T-cell (primary cell): Measurements from ENCODE around the gene GRAMD2A. TPM values are rescaled to one million over a fixed set of nuclear protein-coding genes. Genes with fewer than 3 reads are reported as not detected.
A peak's percentile ranks its signal among the peaks of the same experiment; 100 is the strongest.

Experiments
- ATAC-seq, 4 experiments: fragments of 200-7000 bp in 3 of 4; fragments of 150-1000 bp in 1 of 4; cut with Tn5 transposase; replicated peaks in 1 of 4; 1 replicate in 3 of 4; 2 replicates in 1 of 4; pipeline ENCODE4 v1.10.0; 2021; ENCODE audit warnings: moderate library complexity in 3 of 4, mild to moderate bottlenecking in 2 of 4, moderate number of reproducible peaks in 1 of 4
- CTCF ChIA-PET, 2 donors: fragments of 300-600 bp; sonication (Branson Sonifier 250); formaldehyde crosslinking; loops; one replicate each; lab custom pipeline; 2022; ENCODE audit warnings: antibody characterized with exemption in 2 of 2; lab: Charles Lee
- POLR2A ChIA-PET, 2 donors: fragments of 300-600 bp; sonication (Branson Sonifier 250); formaldehyde crosslinking; loops; one replicate each; lab custom pipeline; 2022; ENCODE audit warnings: antibody characterized with exemption in 2 of 2; lab: Charles Lee
- DNase-seq, 35 experiments: peaks; one replicate each; pipeline versions ENCODE4 v3.0.0 to v3.0.0-alpha.2; 2013 to 2023
- H3K27ac ChIP-seq: one replicate; pipeline ENCODE4 v1.5.1; 2013; ENCODE audit warnings: low read length
- H3K27me3 ChIP-seq, 2 experiments: replicated peaks in 1 of 2; 1 replicate in 1 of 2; 2 replicates in 1 of 2; pipeline versions ENCODE4 v1.6.1 to v1.7.0; 2013; ENCODE audit warnings: low read length in 1 of 2, mixed read lengths in 1 of 2; ENCODE audit not compliant: control insufficient read depth in 2 of 2, insufficient read depth in 2 of 2; ENCODE audit errors: extremely low read depth in 1 of 2
- H3K36me3 ChIP-seq, 2 donors: 1 replicate in 1 of 2; 2 replicates in 1 of 2; pipeline versions ENCODE4 v1.6.1 to v1.7.0; 2013; ENCODE audit warnings: low read length in 1 of 2; ENCODE audit not compliant: control insufficient read depth in 2 of 2, insufficient read depth in 1 of 2; ENCODE audit errors: extremely low read depth in 1 of 2
- H3K4me1 ChIP-seq, 2 experiments: 1 replicate in 1 of 2; 2 replicates in 1 of 2; pipeline versions ENCODE4 v1.6.1 to v1.7.0; 2013; ENCODE audit warnings: low read length in 2 of 2, mixed read lengths in 1 of 2; ENCODE audit not compliant: insufficient read depth in 2 of 2, control insufficient read depth in 1 of 2; ENCODE audit errors: extremely low read depth in 1 of 2
- H3K4me3 ChIP-seq, 2 donors: 1 replicate in 1 of 2; 2 replicates in 1 of 2; pipeline versions ENCODE4 v1.5.1 to v1.7.0; 2013; ENCODE audit warnings: mild to moderate bottlenecking in 2 of 2, low read length in 1 of 2, moderate library complexity in 1 of 2; ENCODE audit not compliant: control insufficient read depth in 1 of 2; ENCODE audit errors: extremely low read depth in 1 of 2
- H3K9me3 ChIP-seq: 2 replicates; pipeline ENCODE4 v1.7.0; 2013
- H3K27ac Mint-ChIP-seq, 2 donors: one replicate each; pipeline ENCODE4 v1.8.0; 2020 to 2021; ENCODE audit warnings: mild to moderate bottlenecking in 2 of 2, mixed read lengths in 2 of 2
- H3K27me3 Mint-ChIP-seq, 2 donors: one replicate each; pipeline ENCODE4 v1.8.0; 2021 to 2022; ENCODE audit warnings: mixed read lengths in 2 of 2
- H3K36me3 Mint-ChIP-seq: one replicate; pipeline ENCODE4 v1.8.0; 2021; ENCODE audit warnings: mixed read lengths
- H3K4me1 Mint-ChIP-seq, 3 donors: one replicate each; pipeline ENCODE4 v1.8.0; 2020 to 2022; ENCODE audit warnings: mixed read lengths in 3 of 3, mild to moderate bottlenecking in 1 of 3
- H3K4me3 Mint-ChIP-seq, 3 donors: one replicate each; pipeline ENCODE4 v1.8.0; 2020 to 2022; ENCODE audit warnings: mild to moderate bottlenecking in 3 of 3, mixed read lengths in 3 of 3, moderate library complexity in 3 of 3
- H3K9me3 Mint-ChIP-seq, 3 donors: one replicate each; pipeline ENCODE4 v1.8.0; 2020 to 2022; ENCODE audit warnings: mixed read lengths in 3 of 3
- WGBS: methylation state at CpG from one replicate; pipeline ENCODE4 v1.1.5; 2013; ENCODE audit warnings: missing lambda C conversion rate; ENCODE audit not compliant: insufficient coverage; 5-methylcytosine and 5-hydroxymethylcytosine counted together
- total RNA-seq, 35 experiments: library from RNA in 6 of 35; stranded (reverse) in 6 of 35; fragments of 120-200 nt in 1 of 35; gene quantifications; one replicate each; pipeline versions ENCODE4 v1.2.1 to v1.2.4 and lab custom pipeline; 2013 to 2026

The GRAMD2A gene
- total RNA-seq, 5 donors from 2014 or later (not counting 1 experiment from before 2014, with no cell fraction given): not detected

GRCh38 chr15:72231066-72231832 is 33.7 kb upstream of the GRAMD2A start, which contains the start of gene PKM:
TSS of gene PKM (minus strand) at chr15:72231190. CDS start at chr15:72219097, 12,093 bp downstream.
- ChIA-PET POLR2A (interaction anchor here in 1 of 2 donors (0.6 kb wide), 1 partner anchor 308 kb away, joined by 3 read pairs; no protein-coding TSS in a partner anchor), CTCF (interaction anchor here in 1 of 2 donors (0.6 kb wide), 1 partner anchor 74 kb away, joined by 3 read pairs; no protein-coding TSS in a partner anchor)
- WGBS: under 1% methylated on average over 63 of the region's 67 CpGs
- peak within 1 kb of the TSS; percentile 94 to 96 for H3K27ac Mint-ChIP-seq
- ATAC-seq (peak; percentile 57 to 61 (median 59)), DNase-seq (peak; percentile 72 to 95 (median 82))
- peak within 1 kb of the TSS; percentile 97 to 100 (median 97) for H3K4me3 Mint-ChIP-seq
- Histone ChIP-seq H3K9me3 (no peaks in the 10 kb centered on the region), H3K27ac (peak within 1 kb of the TSS; percentile 79), H3K27me3 (no peaks in the 10 kb centered on the region), H3K4me3 (peak within 1 kb of the TSS; percentile 82 to 96), H3K4me1 (peaks cover 29 to 54% of the 10 kb centered on the region in 2 experiments), H3K36me3 (no peaks in the 10 kb centered on the region)
- peaks cover 3% of the 10 kb centered on the region for H3K36me3 Mint-ChIP-seq
- peaks cover 45 to 54% (median 52%) of the 10 kb centered on the region in 3 donors for H3K4me1 Mint-ChIP-seq
- no peaks in the 10 kb centered on the region for H3K27me3 Mint-ChIP-seq
- H3K9me3 Mint-ChIP-seq: no peaks in the 10 kb centered on the region

DNA sequence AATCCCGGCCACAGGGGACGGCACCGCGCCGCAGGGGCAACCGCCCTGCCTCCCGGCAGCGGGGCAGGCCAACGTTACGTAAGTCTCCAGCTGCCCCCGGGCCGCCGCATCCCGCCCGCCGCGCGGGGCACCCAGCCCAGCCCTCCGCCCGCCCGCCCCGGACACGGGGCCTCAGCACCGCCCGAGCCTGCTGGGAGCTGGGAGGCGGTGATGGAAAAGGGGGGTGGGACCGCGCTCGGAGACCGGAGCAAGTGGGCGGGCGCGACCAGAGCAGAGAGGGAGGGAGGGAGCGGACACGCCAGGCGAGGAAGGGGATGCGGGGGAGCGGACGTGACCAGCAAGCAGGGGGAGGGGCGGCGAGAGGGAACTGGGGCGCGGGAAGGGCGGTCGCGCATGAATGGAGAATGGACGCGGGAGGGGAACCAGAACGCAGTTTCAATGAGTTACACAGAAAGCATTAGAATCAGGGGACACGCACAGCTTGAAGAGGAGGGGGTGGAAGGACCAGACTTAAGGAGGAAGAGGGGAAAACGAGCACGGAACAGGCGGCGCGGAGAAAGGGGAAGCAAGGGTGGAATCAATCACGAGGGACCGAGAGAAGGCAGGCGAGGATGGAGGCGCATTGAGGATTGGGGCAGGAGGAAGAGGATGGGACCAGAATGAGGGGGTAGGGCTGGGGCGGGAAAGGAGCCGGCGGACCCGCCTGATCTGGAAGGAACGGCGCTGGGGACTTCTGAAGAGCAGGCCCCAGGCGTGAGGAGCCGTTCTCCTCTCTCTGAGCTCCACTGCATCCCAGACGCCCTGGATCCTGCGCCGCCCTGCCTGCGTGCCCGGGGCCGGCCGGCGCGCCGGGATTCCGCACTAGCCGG is 32.8 kb upstream of the GRAMD2A start:
- ChIA-PET POLR2A (interaction anchor here in 1 of 2 donors (0.6 kb wide), 1 partner anchor 458 kb away, joined by 10 read pairs; no protein-coding TSS in a partner anchor), CTCF (interaction anchor here (0.7 to 1.1 kb wide), 3 partner anchors 10 to 82 kb away, joined by 3 to 8 read pairs (median 3); no protein-coding TSS in a partner anchor)
- peaks cover 53 to 61% (median 59%) of the 10 kb centered on the region in 3 donors for H3K4me1 Mint-ChIP-seq
- ATAC-seq (peak; percentile 0 to 1 (median 0)), DNase-seq (peak in 28 of 35 experiments; percentile 2 to 60 (median 26))
- H3K36me3 ChIP-seq: peaks cover 0 to 5% of the 10 kb centered on the region in 2 donors
- H3K4me3 ChIP-seq: peak overlapping the region; percentile 82 to 96
- H3K36me3 Mint-ChIP-seq: peaks cover 3% of the 10 kb centered on the region
- H3K27me3 Mint-ChIP-seq: no peaks in the 10 kb centered on the region
- peak overlapping the region; percentile 94 to 96 for H3K27ac Mint-ChIP-seq
- no peaks in the 10 kb centered on the region for H3K9me3 Mint-ChIP-seq
- H3K4me3 Mint-ChIP-seq: peak overlapping the region; percentile 97 to 100 (median 97)
- H3K4me1 ChIP-seq: peaks cover 29 to 61% of the 10 kb centered on the region in 2 experiments
- under 1% methylated on average over 69 of the region's 79 CpGs for WGBS
- H3K9me3 ChIP-seq: no peaks in the 10 kb centered on the region
- H3K27me3 ChIP-seq: no peaks in the 10 kb centered on the region
- H3K27ac ChIP-seq: peak overlapping the region; percentile 79

- Histone ChIP-seq H3K4me3 (peak overlapping the region; percentile 82 to 96), H3K27ac (peak overlapping the region; percentile 79), H3K27me3 (no peaks in the 10 kb centered on the region), H3K4me1 (peaks cover 31 to 64% of the 10 kb centered on the region in 2 experiments), H3K36me3 (peaks cover 0 to 5% of the 10 kb centered on the region in 2 donors), H3K9me3 (no peaks in the 10 kb centered on the region)
- CTCF ChIA-PET: interaction anchor here (0.7 to 1.1 kb wide), 3 partner anchors 9 to 83 kb away, joined by 3 to 8 read pairs (median 3); no protein-coding TSS in a partner anchor
- Mint-ChIP-seq H3K4me3 (peak overlapping the region; percentile 90 to 97 (median 96)), H3K27me3 (no peaks in the 10 kb centered on the region), H3K4me1 (peaks cover 56 to 63% (median 62%) of the 10 kb centered on the region in 3 donors), H3K9me3 (no peaks in the 10 kb centered on the region), H3K36me3 (peaks cover 3% of the 10 kb centered on the region), H3K27ac (peak overlapping the region; percentile 95 to 98)
- POLR2A ChIA-PET: interaction anchor here (0.5 to 0.6 kb wide), 2 partner anchors 234 to 458 kb away, joined by 3 to 10 read pairs; no protein-coding TSS in a partner anchor
- under 1% methylated on average over 29 of the region's 29 CpGs for WGBS
- no peak for ATAC-seq
- DNase-seq: peak in 2 of 35 experiments; percentile 4 to 36
Observed at GRCh38 chr15:72229947-72230196, 32.3 kb upstream of the GRAMD2A start.

- H3K9me3 Mint-ChIP-seq: no peaks in the 10 kb centered on the region
- peak overlapping the region; percentile 82 to 96 for H3K4me3 ChIP-seq
- peak overlapping the region; percentile 95 to 98 for H3K27ac Mint-ChIP-seq
- peaks cover 0 to 7% of the 10 kb centered on the region in 2 donors for H3K36me3 ChIP-seq
- H3K4me1 Mint-ChIP-seq: peaks cover 57 to 64% (median 62%) of the 10 kb centered on the region in 3 donors
- ChIA-PET CTCF (interaction anchor here in 1 of 2 donors (0.9 to 1.1 kb wide), 2 partner anchors 9 to 84 kb away, joined by 3 read pairs; no protein-coding TSS in a partner anchor), POLR2A (interaction anchor here (0.5 to 0.6 kb wide), 2 partner anchors 234 to 459 kb away, joined by 3 to 10 read pairs; no protein-coding TSS in a partner anchor)
- no peaks in the 10 kb centered on the region for H3K9me3 ChIP-seq
- peaks cover 31 to 68% of the 10 kb centered on the region in 2 experiments for H3K4me1 ChIP-seq
- H3K27me3 Mint-ChIP-seq: no peaks in the 10 kb centered on the region
- peaks cover 4% of the 10 kb centered on the region for H3K36me3 Mint-ChIP-seq
- peak overlapping the region; percentile 90 to 97 (median 96) for H3K4me3 Mint-ChIP-seq
- H3K27ac ChIP-seq: peak overlapping the region; percentile 79
- ATAC-seq: peak in 1 of 4 experiments; percentile 10
- 0% methylated on average over 8 of the region's 25 CpGs for WGBS
- DNase-seq: peak in 29 of 35 experiments; percentile 8 to 76 (median 31)
- no peaks in the 10 kb centered on the region for H3K27me3 ChIP-seq
Observed at GRCh38 chr15:72229076-72229946, 31.7 kb upstream of the GRAMD2A start.

- no peaks in the 10 kb centered on the region for H3K27me3 ChIP-seq
- DNase-seq (peak in 1 of 35 experiments; percentile 6), ATAC-seq (no peak)
- Mint-ChIP-seq H3K27me3 (no peaks in the 10 kb centered on the region), H3K36me3 (peaks cover 15% of the 10 kb centered on the region), H3K9me3 (no peaks in the 10 kb centered on the region), H3K27ac (peak overlapping the region; percentile 95 to 98), H3K4me3 (peak overlapping the region; percentile 90 to 97 (median 96)), H3K4me1 (peaks cover 69 to 73% (median 72%) of the 10 kb centered on the region in 3 donors)
- H3K9me3 ChIP-seq: no peaks in the 10 kb centered on the region
- peaks cover 0 to 12% of the 10 kb centered on the region in 2 donors for H3K36me3 ChIP-seq
- CTCF ChIA-PET: interaction anchor here (0.6 to 2.6 kb wide), 12 partner anchors 28 to 581 kb away, joined by 3 to 20 read pairs (median 4); partner anchors contain the start of genes BBS4 (in 1 of the 2), GRAMD2A (in 1 of the 2) and HIGD2B (in 1 of the 2)
- WGBS: no CpG with 5 or more reads among the region's 4 CpGs
- H3K4me3 ChIP-seq: peak overlapping the region; percentile 28 to 96
- H3K4me1 ChIP-seq: peaks cover 29 to 74% of the 10 kb centered on the region in 2 experiments
- peak overlapping the region; percentile 79 for H3K27ac ChIP-seq
- POLR2A ChIA-PET: interaction anchor here in 1 of 2 donors (0.6 to 1.4 kb wide), 4 partner anchors 11 to 261 kb away, joined by 3 to 7 read pairs (median 4); no protein-coding TSS in a partner anchor
Observed at GRCh38 chr15:72227720-72228119, 30.1 kb upstream of the GRAMD2A start.
